H1 (cell line): ENCODE measurements around the gene DEGS1. TPM values are rescaled to one million over a fixed set of nuclear protein-coding genes. Genes with fewer than 3 reads are reported as not detected.

Experiments used
- CTCF ChIA-PET: fragments of 300-600 bp; sonication (Branson Sonifier 250); formaldehyde crosslinking; loops from one replicate; lab custom pipeline; 2021; ENCODE audit not compliant: partially characterized antibody; lab: Charles Lee
- POLR2A ChIA-PET: fragments of 300-600 bp; sonication (Branson Sonifier 250); formaldehyde crosslinking; loops from one replicate; lab custom pipeline; 2021; ENCODE audit warnings: inconsistent platforms; ENCODE audit not compliant: partially characterized antibody; lab: Charles Lee
- DNase-seq, 2 experiments: peaks; one replicate each; pipeline versions ENCODE4 v3.0.0 to v3.0.0-alpha.2; 2010 to 2022; ENCODE audit warnings: low spot score in 2 of 2, low read depth in 1 of 2, mixed read lengths in 1 of 2
- FAIRE-seq: peaks from 2 replicates; lab custom pipeline; 2011; peaks lifted over from hg19 to GRCh38; lab: Jason Lieb, UNC
- H2AFZ ChIP-seq: 2 replicates; pipeline ENCODE4 v1.8.1; 2012; ENCODE audit warnings: low read length, inconsistent platforms
- H2AK5ac ChIP-seq: 2 replicates; pipeline ENCODE4 v1.6.1; 2013; ENCODE audit warnings: low read depth, low read length
- H2BK120ac ChIP-seq: replicated peaks from 2 replicates; pipeline ENCODE3; 2013; ENCODE audit warnings: low read depth, low read length, inconsistent platforms
- H2BK12ac ChIP-seq: 2 replicates; pipeline ENCODE4 v1.6.1; 2013; ENCODE audit warnings: low read depth, low read length
- H2BK15ac ChIP-seq: 2 replicates; pipeline ENCODE4 v1.6.1; 2013; ENCODE audit warnings: low read length
- H2BK20ac ChIP-seq: 2 replicates; pipeline ENCODE4 v1.6.1; 2013; ENCODE audit warnings: low read length
- H2BK5ac ChIP-seq: 2 replicates; pipeline ENCODE4 v1.6.1; 2013; ENCODE audit warnings: low read depth, low read length
- H3K14ac ChIP-seq: 2 replicates; pipeline ENCODE4 v1.6.1; 2013; ENCODE audit warnings: inconsistent platforms; ENCODE audit not compliant: insufficient read length
- H3K18ac ChIP-seq: 2 replicates; pipeline ENCODE4 v1.6.1; 2013; ENCODE audit warnings: low read length; ENCODE audit errors: extremely low read depth
- H3K23ac ChIP-seq: 2 replicates; pipeline ENCODE4 v1.6.1; 2013; ENCODE audit warnings: inconsistent platforms; ENCODE audit not compliant: insufficient read length
- H3K23me2 ChIP-seq: 2 replicates; pipeline ENCODE4 v1.6.1; 2013; ENCODE audit warnings: low read depth, low read length
- H3K27ac ChIP-seq: 2 replicates; pipeline ENCODE4 v1.6.1; 2011; ENCODE audit warnings: low read depth, low read length, inconsistent platforms
- H3K27me3 ChIP-seq, 4 experiments: replicated peaks in 1 of 4; 1 replicate in 1 of 4; 2 replicates in 3 of 4; pipeline versions ENCODE4 v1.6.1 to v1.8.1; 2011 to 2013; ENCODE audit warnings: low read length in 3 of 4, mild to moderate bottlenecking in 3 of 4, inconsistent platforms in 2 of 4, mixed read lengths in 2 of 4, moderate library complexity in 1 of 4; ENCODE audit not compliant: control insufficient read depth in 3 of 4, insufficient read depth in 3 of 4; ENCODE audit errors: extremely low read depth in 1 of 4
- H3K36me3 ChIP-seq, 4 experiments: 2 replicates each; pipeline versions ENCODE4 v1.6.1 to v1.8.1; 2011 to 2013; ENCODE audit warnings: mild to moderate bottlenecking in 4 of 4, low read length in 3 of 4, moderate library complexity in 2 of 4, control low read depth in 1 of 4, inconsistent platforms in 1 of 4; ENCODE audit not compliant: insufficient read depth in 4 of 4, control insufficient read depth in 2 of 4
- H3K4ac ChIP-seq: replicated peaks from 2 replicates; pipeline ENCODE3; 2013; ENCODE audit warnings: low read length, low read depth, mixed read lengths, inconsistent platforms; ENCODE audit not compliant: insufficient read length
- H3K4me1 ChIP-seq, 4 experiments: replicated peaks in 1 of 4; 1 replicate in 1 of 4; 2 replicates in 3 of 4; pipeline versions ENCODE4 v1.6.1 to v1.8.1; 2011 to 2013; ENCODE audit warnings: low read length in 3 of 4, inconsistent platforms in 2 of 4, mixed read lengths in 1 of 4; ENCODE audit not compliant: insufficient read depth in 4 of 4, control insufficient read depth in 3 of 4
- H3K4me2 ChIP-seq, 2 experiments: 2 replicates each; pipeline versions ENCODE4 v1.6.1 to v1.8.1; 2011 to 2013; ENCODE audit warnings: low read depth in 2 of 2, low read length in 2 of 2, control low read depth in 1 of 2, inconsistent platforms in 1 of 2, mild to moderate bottlenecking in 1 of 2; ENCODE audit not compliant: insufficient read depth in 1 of 2
- H3K4me3 ChIP-seq, 4 experiments: fragments of 200-600, 300-600 bp in 1 of 4; sonication (generic), shearing (Covaris generic), sonication (Bioruptor Twin) in 1 of 4; 2 replicates each; pipeline versions ENCODE4 v1.5.1 to v1.8.1; 2011 to 2016; ENCODE audit warnings: low read length in 4 of 4, low read depth in 3 of 4, control low read depth in 2 of 4, inconsistent platforms in 2 of 4, mild to moderate bottlenecking in 2 of 4, mixed read lengths in 1 of 4, moderate library complexity in 1 of 4; ENCODE audit not compliant: insufficient read depth in 2 of 4; ENCODE audit errors: extremely low read depth in 1 of 4
- H3K56ac ChIP-seq: replicated peaks from 2 replicates; pipeline ENCODE3; 2013; ENCODE audit warnings: low read depth, mild to moderate bottlenecking, mixed read lengths, low read length, inconsistent platforms; ENCODE audit not compliant: insufficient read length
- H3K79me1 ChIP-seq: 2 replicates; pipeline ENCODE4 v1.6.1; 2013; ENCODE audit warnings: low read depth, low read length, control low read depth
- H3K79me2 ChIP-seq, 2 experiments: 2 replicates each; pipeline versions ENCODE4 v1.6.1 to v1.8.1; 2012 to 2013; ENCODE audit warnings: low read length in 2 of 2, mild to moderate bottlenecking in 2 of 2, inconsistent platforms in 1 of 2; ENCODE audit not compliant: insufficient read depth in 2 of 2, control insufficient read depth in 1 of 2
- H3K9ac ChIP-seq, 4 experiments: replicated peaks in 1 of 4; 1 replicate in 1 of 4; 2 replicates in 3 of 4; pipeline versions ENCODE4 v1.6.1 to v1.8.1; 2011 to 2013; ENCODE audit warnings: low read depth in 3 of 4, low read length in 3 of 4, control low read depth in 2 of 4, mild to moderate bottlenecking in 2 of 4, moderate library complexity in 2 of 4, inconsistent platforms in 1 of 4; ENCODE audit errors: extremely low read depth in 1 of 4
- H3K9me3 ChIP-seq, 2 experiments: 2 replicates each; pipeline versions ENCODE4 v1.6.1 to v1.8.1; 2012 to 2013; ENCODE audit warnings: mild to moderate bottlenecking in 2 of 2, moderate library complexity in 2 of 2, control low read depth in 1 of 2, inconsistent platforms in 1 of 2, low read depth in 1 of 2, low read length in 1 of 2, mixed read lengths in 1 of 2; ENCODE audit not compliant: insufficient read depth in 2 of 2
- H4K20me1 ChIP-seq, 2 experiments: replicated peaks in 1 of 2; 2 replicates each; pipeline versions ENCODE3 to v1.8.1; 2011 to 2013; ENCODE audit warnings: inconsistent platforms in 2 of 2, low read length in 2 of 2, mild to moderate bottlenecking in 1 of 2; ENCODE audit not compliant: insufficient read depth in 2 of 2, control insufficient read depth in 1 of 2
- H4K5ac ChIP-seq: 2 replicates; pipeline ENCODE4 v1.6.1; 2013; ENCODE audit warnings: low read length, low read depth, mixed read lengths, inconsistent platforms; ENCODE audit not compliant: insufficient read length
- H4K8ac ChIP-seq: 2 replicates; pipeline ENCODE4 v1.8.0; 2013; ENCODE audit warnings: mild to moderate bottlenecking, moderate library complexity, low read length, inconsistent platforms; ENCODE audit not compliant: insufficient read depth; ENCODE audit errors: extremely low read depth
- H4K91ac ChIP-seq: replicated peaks from 2 replicates; pipeline ENCODE3; 2013; ENCODE audit warnings: low read length, mixed read lengths, inconsistent platforms; ENCODE audit not compliant: insufficient read length
- EGR1 ChIP-seq: IDR thresholded peaks from 2 replicates; pipeline ENCODE4 v1.6.1; 2011; ENCODE audit warnings: low read depth, low read length, borderline replicate concordance
- POLR2AphosphoS5 ChIP-seq: IDR thresholded peaks from 2 replicates; pipeline ENCODE4 v1.6.1; 2011; ENCODE audit warnings: low read depth, low read length
- SP4 ChIP-seq: IDR thresholded peaks from 2 replicates; pipeline ENCODE4 v1.6.1; 2012; ENCODE audit warnings: low read length, inconsistent platforms
- TCF12 ChIP-seq: IDR thresholded peaks from 2 replicates; pipeline ENCODE4 v1.6.1; 2011; ENCODE audit warnings: low read depth, mild to moderate bottlenecking, low read length
- ZNF274 ChIP-seq: IDR thresholded peaks from 2 replicates; pipeline ENCODE4 v1.7.0; 2012; ENCODE audit warnings: low read length, borderline replicate concordance; ENCODE audit errors: extremely low read depth
- WGBS, 2 experiments: shearing (Covaris generic) in 1 of 2; methylation state at CpG; one replicate each; pipeline versions ENCODE4 v1.1.6 to v1.1.7; 2013 to 2015; ENCODE audit warnings: low lambda C conversion rate in 2 of 2, mixed read lengths in 2 of 2, inconsistent platforms in 1 of 2, low coverage in 1 of 2, missing lambda C conversion rate in 1 of 2; ENCODE audit not compliant: insufficient replicate concordance in 2 of 2, insufficient coverage in 1 of 2, insufficient read length in 1 of 2; ENCODE audit errors: extremely low coverage in 1 of 2, missing lambda C conversion rate in 1 of 2; 5-methylcytosine and 5-hydroxymethylcytosine counted together
- polyA plus RNA-seq, 7 experiments: library from polyadenylated mRNA; depleted of rRNA in 3 of 7; stranded (reverse) in 5 of 7; unstranded in 2 of 7; fragments of >200 nt in 5 of 7; fragments of 200-250 nt in 2 of 7; gene quantifications; 1 replicate in 5 of 7; 2 replicates in 1 of 7; 4 replicates in 1 of 7; pipeline versions ENCODE4 v1.2.1 to v1.2.3, GENCODE V29; 2011 to 2013; ENCODE audit warnings: missing spikeins in 2 of 7, mixed read lengths in 2 of 7
- total RNA-seq: library from RNA; stranded (reverse); fragmentation: NEBNext Ultra II Directional; extraction: Animal tissue kit (Norgen Biotek cat#: 25700); gene quantifications from 2 replicates; pipeline ENCODE4 v1.2.1, GENCODE V29; 2021
- TF ChIP-seq, protein P1 (sequence below): IDR thresholded peaks from 2 replicates; pipeline ENCODE4 v1.6.1; 2011; ENCODE audit warnings: low read length, improper control_type of control experiment

Gene DEGS1
- total and polyA plus RNA-seq, 2 of the 8 experiments (the other 6 are each of a cell fraction or from before 2014, with no cell fraction given) = 46.1 to 114 TPM

DNA sequence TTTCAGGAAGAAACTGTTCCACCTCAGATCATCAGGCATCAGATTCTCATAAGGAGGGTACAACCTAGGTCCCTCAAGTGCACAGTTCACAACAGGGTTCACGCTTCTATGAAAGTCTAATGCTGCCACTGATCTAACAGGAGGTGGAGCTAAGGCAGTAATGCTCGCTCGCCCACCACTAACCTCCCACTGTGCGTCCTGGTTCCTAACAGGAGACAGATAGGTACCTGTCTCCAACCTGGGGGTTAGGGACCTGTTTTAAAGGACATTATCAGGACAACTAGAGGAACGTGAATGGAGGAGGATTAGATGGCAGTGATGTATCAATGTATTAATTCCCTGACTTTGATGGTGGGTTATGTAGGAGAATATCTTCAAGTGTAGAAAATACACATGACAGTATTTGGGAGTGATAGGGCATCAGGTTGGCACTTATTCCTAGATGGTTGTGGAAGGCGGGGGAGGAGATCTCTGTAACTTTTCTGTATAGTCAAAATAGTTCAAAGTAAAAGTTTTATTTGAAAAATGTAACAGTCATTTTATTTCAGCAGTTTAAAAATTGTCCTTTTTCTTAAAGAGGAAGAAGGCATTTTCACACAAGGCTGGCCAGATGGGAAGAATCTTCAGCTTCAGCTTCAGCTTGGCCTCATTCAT lies 43.9 kb downstream of the DEGS1 start:
- H3K23ac ChIP-seq = no peak overlapping the region
- no peak for DNase-seq
- no peaks in the 10 kb centered on the region; a peak in 1 of 7 replicates for H3K27me3 ChIP-seq
- no peak overlapping the region for H2AK5ac ChIP-seq
- H4K20me1 ChIP-seq = no peaks in the 10 kb centered on the region
- H2BK120ac ChIP-seq = no peak overlapping the region
- no peaks in the 10 kb centered on the region for H3K9me3 ChIP-seq
- H2BK20ac ChIP-seq = no peak overlapping the region
- H3K4me3 ChIP-seq = no peak overlapping the region
- H3K79me1 ChIP-seq = no peaks in the 10 kb centered on the region
- no peak overlapping the region for H3K9ac ChIP-seq
- H3K56ac ChIP-seq = no peak overlapping the region
- H4K91ac ChIP-seq = no peak overlapping the region
- peaks cover 0 to 4% (median 2%) of the 10 kb centered on the region in 4 experiments; a peak in 2 of 7 replicates for H3K4me1 ChIP-seq
- no peak overlapping the region for H3K27ac ChIP-seq
- FAIRE-seq = no peak
- no peak overlapping the region for H3K4ac ChIP-seq
- H2BK15ac ChIP-seq = no peak overlapping the region
- WGBS, 2 experiments = 86% methylated on average over 6 of the region's 6 CpGs; no CpG with 5 or more reads in 1 of the 2 experiments
- H2BK5ac ChIP-seq = no peak overlapping the region
- H3K79me2 ChIP-seq = no peaks in the 10 kb centered on the region
- no peak overlapping the region for H3K18ac ChIP-seq
- TF ChIP-seq POLR2AphosphoS5 (peak; percentile 98), TCF12 (0 out of 2 replicates have a peak, but pooled peaks have one; percentile 67), SP4 (no peak), ZNF274 (peak; percentile 28; the same call in 1 of the 2 replicates), EGR1 (peak; percentile 61)
- TF ChIP-seq, protein P1, sequence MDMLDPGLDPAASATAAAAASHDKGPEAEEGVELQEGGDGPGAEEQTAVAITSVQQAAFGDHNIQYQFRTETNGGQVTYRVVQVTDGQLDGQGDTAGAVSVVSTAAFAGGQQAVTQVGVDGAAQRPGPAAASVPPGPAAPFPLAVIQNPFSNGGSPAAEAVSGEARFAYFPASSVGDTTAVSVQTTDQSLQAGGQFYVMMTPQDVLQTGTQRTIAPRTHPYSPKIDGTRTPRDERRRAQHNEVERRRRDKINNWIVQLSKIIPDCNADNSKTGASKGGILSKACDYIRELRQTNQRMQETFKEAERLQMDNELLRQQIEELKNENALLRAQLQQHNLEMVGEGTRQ = no peak
- TF ChIP-seq, all 59 proteins: peak for 4
- ChIA-PET CTCF (interaction anchor here (1.1 kb wide), 1 partner anchor 138 kb away, joined by 3 read pairs; no protein-coding TSS in a partner anchor), POLR2A (no interaction called here)
- no peaks in the 10 kb centered on the region for H3K23me2 ChIP-seq
- H3K14ac ChIP-seq = no peak overlapping the region
- no peak overlapping the region for H4K8ac ChIP-seq
- no peak overlapping the region for H2AFZ ChIP-seq
- H3K4me2 ChIP-seq = no peak overlapping the region
- peaks cover 0 to 37% (median 13%) of the 10 kb centered on the region in 4 experiments; a peak in 7 of 8 replicates for H3K36me3 ChIP-seq
- no peak overlapping the region for H4K5ac ChIP-seq
- no peak overlapping the region for H2BK12ac ChIP-seq
